OCI-LY3 (cell line): ENCODE results near the gene CA12.

ENCODE experiments used
- CTCF ChIP-seq: fragments of 200-600, 300-600 bp; sonication (generic); IDR thresholded peaks from 2 replicates; pipeline ENCODE4 v1.5.1; 2014; ENCODE audit warnings: antibody characterized with exemption, low read length, low read depth
- EZH2phosphoT487 ChIP-seq: fragments of 200-600 bp; shearing (Covaris generic); IDR thresholded peaks from 2 replicates; pipeline ENCODE4 v1.6.1; 2018; ENCODE audit warnings: antibody characterized with exemption, mixed run types, low read depth

- TF ChIP-seq CTCF: no peak
- TF ChIP-seq EZH2phosphoT487: no peak
These were observed 13.1 kb downstream of the CA12 start for GRCh38 chr15:63368503-63368902.
